Inflammatory macrophage (primary cell): ENCODE data around the gene C1R.
A peak's percentile ranks its signal among the peaks of the same experiment; 100 is the strongest.
"Not testable (repeated sequence)": the region's sequence is repeated elsewhere in the genome, so short reads cannot be mapped to it uniquely, and the experiment has no call there.

ENCODE experiments used
- DNase-seq, 2 donors: peaks; one replicate each; pipeline ENCODE4 v3.0.0-alpha.2; 2020 to 2022

C1R gene

GRCh38 chr12:7066596-7066995, 25.6 kb downstream of the C1R start:
- DNase-seq = no peak

- no peak for DNase-seq
Observed at GRCh38 chr12:7065073-7065623, 27.1 kb downstream of the C1R start.

- no peak for DNase-seq
Observed at GRCh38 chr12:7064516-7064915, 27.7 kb downstream of the C1R start.

GRCh38 chr12:7061596-7061995, 30.6 kb downstream of the C1R start:
- no peak for DNase-seq

GRCh38 chr12:7061138-7061537, 31.1 kb downstream of the C1R start:
- DNase-seq = no peak

- DNase-seq = peak; percentile 17 to 48
Observed at GRCh38 chr12:7060353-7060954, 31.8 kb downstream of the C1R start, which contains the start of gene C1S. Gene C1S, plus strand, starts transcription at chr12:7060718. Its CDS starts 1,195 bp downstream, at chr12:7061913.

- DNase-seq = no peak
Observed at GRCh38 chr12:7059780-7060179, 32.5 kb downstream of the C1R start.

GRCh38 chr12:7058850-7059395, 33.3 kb downstream of the C1R start:
- peak in 1 of 2 donors; percentile 69 for DNase-seq

- DNase-seq = peak; percentile 90 to 93
Observed at GRCh38 chr12:7058163-7058845, 33.9 kb downstream of the C1R start.

- not testable (repeated sequence) for DNase-seq
Observed at GRCh38 chr12:7055736-7056135, 36.5 kb downstream of the C1R start.

GRCh38 chr12:7054925-7055324, 37.3 kb downstream of the C1R start:
- no peak for DNase-seq

- DNase-seq = not testable (repeated sequence)
Observed at GRCh38 chr12:7049973-7050372, 42.3 kb downstream of the C1R start.

- DNase-seq = not testable (repeated sequence)
Observed at GRCh38 chr12:7049445-7049951, 42.7 kb downstream of the C1R start.

GRCh38 chr12:7047306-7047705, 44.9 kb downstream of the C1R start:
- DNase-seq = peak; percentile 49 to 56

- no peak for DNase-seq
Observed at GRCh38 chr12:7046383-7047105, 45.7 kb downstream of the C1R start.

- no peak for DNase-seq
Observed at GRCh38 chr12:7045913-7046312, 46.3 kb downstream of the C1R start.

GRCh38 chr12:7042842-7043241, 49.4 kb downstream of the C1R start:
- peak; percentile 41 to 69 for DNase-seq

- DNase-seq = no peak
Observed at GRCh38 chr12:7039403-7039802, 52.8 kb downstream of the C1R start.

- DNase-seq = no peak
Observed at GRCh38 chr12:7038591-7038990, 53.7 kb downstream of the C1R start.

GRCh38 chr12:7037411-7037810, 54.8 kb downstream of the C1R start:
- not testable (repeated sequence) for DNase-seq

- no peak for DNase-seq
Observed at GRCh38 chr12:7035463-7035862, 56.8 kb downstream of the C1R start.

- no peak for DNase-seq
Observed at GRCh38 chr12:7034464-7034863, 57.8 kb downstream of the C1R start.

GRCh38 chr12:7032990-7033389, 59.3 kb downstream of the C1R start:
- DNase-seq = no peak
